ENCODE measurements around the gene CSGALNACT2. TPM values are rescaled to one million over a fixed set of nuclear protein-coding genes. Genes with fewer than 3 reads are reported as not detected.
A peak's percentile ranks its signal among the peaks of the same experiment; 100 is the strongest.

CSGALNACT2 gene
- total RNA-seq, 1 experiment from 2014 or later = 22.3 TPM

DNA sequence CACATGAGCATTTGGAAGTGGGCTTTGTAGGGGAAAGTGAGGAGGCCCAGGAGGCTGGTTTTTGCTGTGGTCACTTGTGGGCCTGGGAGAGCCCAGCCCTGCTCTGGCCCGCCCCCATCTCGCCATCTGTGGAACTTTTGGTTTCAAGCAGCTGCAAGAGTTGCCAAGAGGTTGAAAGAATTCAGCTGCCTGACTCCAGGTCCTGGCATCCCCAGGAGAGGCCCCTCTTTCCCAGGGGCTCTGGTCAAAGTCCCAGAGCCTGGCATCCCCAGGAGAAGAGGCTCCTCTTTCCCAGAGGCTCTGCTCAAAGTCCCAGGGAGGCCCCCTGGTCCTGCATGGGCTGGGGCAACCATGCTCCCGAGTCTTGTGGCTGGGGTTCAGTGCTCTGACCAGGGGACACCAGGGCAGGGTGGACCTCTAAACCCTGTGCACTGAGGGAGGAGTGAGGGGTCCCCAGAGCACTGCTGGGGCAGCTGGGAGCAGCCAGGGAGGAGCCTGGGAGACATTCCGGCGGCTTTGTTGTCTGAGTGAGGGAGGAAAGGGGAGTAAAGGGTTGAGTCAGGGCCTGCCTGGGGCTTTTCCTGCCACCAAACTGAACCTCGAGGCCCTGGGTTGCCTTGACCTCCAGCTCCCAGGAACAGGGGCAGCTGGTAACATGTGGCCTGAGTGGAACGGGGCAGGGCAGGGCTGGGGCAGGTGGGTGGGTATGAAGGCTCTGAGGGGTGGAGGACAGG, 27.7 kb upstream of the CSGALNACT2 start:
- no peaks in the 10 kb centered on the region for H3K27me3 ChIP-seq (ENCODE audit: control insufficient read depth, insufficient read depth, low read length)
- peaks cover 18% of the 10 kb centered on the region for H3K4me1 ChIP-seq (ENCODE audit: control insufficient read depth, insufficient read depth, low read length)
- BruUV-seq (replicated peaks) = no TSS peak
- TF ChIP-seq TCF7L2 (IDR thresholded peaks at IDR 0.05; ENCODE audit: low read depth, low read length) = no peak
- TF ChIP-seq SIN3A (IDR thresholded peaks at IDR 0.05; ENCODE audit: borderline replicate concordance, insufficient read depth, low read depth, low read length) = no peak
- ATAC-seq = peak; percentile 26; the same call in 1 of the 2 replicates
- no peaks in the 10 kb centered on the region for H3K9me3 ChIP-seq (ENCODE audit: control insufficient read depth, insufficient read depth, low read depth, low read length)
- intact Hi-C loops (cut with micrococcal nuclease; ENCODE audit: unreplicated experiment) (no loop called here), in situ Hi-C loops (cut with HindIII; ENCODE audit: low pct_unique_long_range_greater_than_20kb, low sequenced_read_pairs) (no loop called here)
- no peak overlapping the region for H3K4me3 ChIP-seq (ENCODE audit: low read depth in 2 of 2, low read length in 2 of 2)
- H3K27ac ChIP-seq (ENCODE audit: low read length) = no peak overlapping the region; the same call in 1 of the 2 replicates
- ChIA-PET CTCF (no interaction called here), POLR2A (no interaction called here)
- no peak for DNase-seq (ENCODE audit: low read depth, low spot score)
- H3K36me3 ChIP-seq (ENCODE audit: control insufficient read depth, insufficient read depth, low read length) = no peaks in the 10 kb centered on the region

- Histone ChIP-seq H3K27ac (ENCODE audit: low read length) (no peak overlapping the region; the same call in 1 of the 2 replicates), H3K4me1 (ENCODE audit: control insufficient read depth, insufficient read depth, low read length) (peaks cover 13% of the 10 kb centered on the region; the same call in 1 of the 2 replicates), H3K36me3 (ENCODE audit: control insufficient read depth, insufficient read depth, low read length) (no peaks in the 10 kb centered on the region), H3K27me3 (ENCODE audit: control insufficient read depth, insufficient read depth, low read length) (no peaks in the 10 kb centered on the region), H3K9me3 (ENCODE audit: control insufficient read depth, insufficient read depth, low read depth, low read length) (no peaks in the 10 kb centered on the region), H3K4me3 (ENCODE audit: low read depth in 2 of 2, low read length in 2 of 2) (no peak overlapping the region)
- in situ Hi-C loops (cut with HindIII; ENCODE audit: low pct_unique_long_range_greater_than_20kb, low sequenced_read_pairs) = no loop called here
- DNase-seq (ENCODE audit: low read depth, low spot score) (no peak), ATAC-seq (no peak)
- TF ChIP-seq SIN3A (IDR thresholded peaks at IDR 0.05; ENCODE audit: borderline replicate concordance, insufficient read depth, low read depth, low read length) (no peak), POLR2AphosphoS5 (IDR thresholded peaks at IDR 0.05; ENCODE audit: low read depth, low read length) (no peak), CTCF (IDR thresholded peaks at IDR 0.05) (no peak), TCF7L2 (IDR thresholded peaks at IDR 0.05; ENCODE audit: low read depth, low read length) (no peak)
- TF ChIP-seq, protein P1, sequence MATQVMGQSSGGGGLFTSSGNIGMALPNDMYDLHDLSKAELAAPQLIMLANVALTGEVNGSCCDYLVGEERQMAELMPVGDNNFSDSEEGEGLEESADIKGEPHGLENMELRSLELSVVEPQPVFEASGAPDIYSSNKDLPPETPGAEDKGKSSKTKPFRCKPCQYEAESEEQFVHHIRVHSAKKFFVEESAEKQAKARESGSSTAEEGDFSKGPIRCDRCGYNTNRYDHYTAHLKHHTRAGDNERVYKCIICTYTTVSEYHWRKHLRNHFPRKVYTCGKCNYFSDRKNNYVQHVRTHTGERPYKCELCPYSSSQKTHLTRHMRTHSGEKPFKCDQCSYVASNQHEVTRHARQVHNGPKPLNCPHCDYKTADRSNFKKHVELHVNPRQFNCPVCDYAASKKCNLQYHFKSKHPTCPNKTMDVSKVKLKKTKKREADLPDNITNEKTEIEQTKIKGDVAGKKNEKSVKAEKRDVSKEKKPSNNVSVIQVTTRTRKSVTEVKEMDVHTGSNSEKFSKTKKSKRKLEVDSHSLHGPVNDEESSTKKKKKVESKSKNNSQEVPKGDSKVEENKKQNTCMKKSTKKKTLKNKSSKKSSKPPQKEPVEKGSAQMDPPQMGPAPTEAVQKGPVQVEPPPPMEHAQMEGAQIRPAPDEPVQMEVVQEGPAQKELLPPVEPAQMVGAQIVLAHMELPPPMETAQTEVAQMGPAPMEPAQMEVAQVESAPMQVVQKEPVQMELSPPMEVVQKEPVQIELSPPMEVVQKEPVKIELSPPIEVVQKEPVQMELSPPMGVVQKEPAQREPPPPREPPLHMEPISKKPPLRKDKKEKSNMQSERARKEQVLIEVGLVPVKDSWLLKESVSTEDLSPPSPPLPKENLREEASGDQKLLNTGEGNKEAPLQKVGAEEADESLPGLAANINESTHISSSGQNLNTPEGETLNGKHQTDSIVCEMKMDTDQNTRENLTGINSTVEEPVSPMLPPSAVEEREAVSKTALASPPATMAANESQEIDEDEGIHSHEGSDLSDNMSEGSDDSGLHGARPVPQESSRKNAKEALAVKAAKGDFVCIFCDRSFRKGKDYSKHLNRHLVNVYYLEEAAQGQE (IDR thresholded peaks at IDR 0.05; ENCODE audit: insufficient read depth in 1 of 2, low read depth in 2 of 2, low read length in 1 of 2) = no peak
- ChIA-PET POLR2A (no interaction called here), CTCF (no interaction called here)
- intact Hi-C loops (cut with micrococcal nuclease; ENCODE audit: unreplicated experiment) = no loop called here
- no TSS peak for BruUV-seq (replicated peaks)
These were observed 27.1 kb upstream of the CSGALNACT2 start for GRCh38 chr10:43111101-43111500.

All from Panc1 (cell line).